Measurements from ENCODE around the gene TTC7B.

The TTC7B gene

DNA sequence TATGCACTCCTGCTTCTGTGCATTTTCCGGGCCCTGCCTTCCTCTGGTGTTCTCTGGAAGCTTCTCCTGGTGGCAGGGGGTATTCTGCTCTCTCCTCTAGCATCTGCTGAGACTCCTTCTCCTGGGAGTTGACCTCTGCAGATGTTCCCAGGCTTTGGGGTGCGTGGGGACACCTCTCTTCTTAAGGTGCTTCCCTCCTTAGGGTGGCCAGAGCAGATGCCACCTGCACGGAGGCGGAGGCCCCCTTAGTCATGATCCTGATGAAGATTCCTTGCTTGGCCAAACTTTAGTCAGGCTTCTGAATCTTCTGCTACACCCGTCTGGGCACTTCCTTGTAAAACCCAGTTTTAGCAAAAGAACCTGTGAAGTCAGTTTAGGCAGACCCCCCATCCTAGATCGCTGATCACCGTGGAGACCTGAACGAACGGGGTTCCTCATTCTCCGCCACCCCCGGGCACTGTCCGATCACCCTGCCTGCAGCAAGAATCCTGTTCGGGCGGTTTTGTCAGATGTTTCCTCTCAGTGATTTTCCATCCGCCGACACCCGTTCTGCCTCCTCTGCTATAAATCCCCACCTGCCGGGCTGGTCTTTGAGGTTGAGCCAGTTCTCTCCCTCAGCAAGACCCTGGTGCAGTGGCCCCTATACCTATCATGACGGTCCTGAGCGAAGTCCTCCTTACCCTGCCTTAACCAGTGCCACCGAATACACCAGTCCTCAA is 307.5 kb downstream of the TTC7B start:
- no peak for DNase-seq (ENCODE audit: low read depth)

DNA sequence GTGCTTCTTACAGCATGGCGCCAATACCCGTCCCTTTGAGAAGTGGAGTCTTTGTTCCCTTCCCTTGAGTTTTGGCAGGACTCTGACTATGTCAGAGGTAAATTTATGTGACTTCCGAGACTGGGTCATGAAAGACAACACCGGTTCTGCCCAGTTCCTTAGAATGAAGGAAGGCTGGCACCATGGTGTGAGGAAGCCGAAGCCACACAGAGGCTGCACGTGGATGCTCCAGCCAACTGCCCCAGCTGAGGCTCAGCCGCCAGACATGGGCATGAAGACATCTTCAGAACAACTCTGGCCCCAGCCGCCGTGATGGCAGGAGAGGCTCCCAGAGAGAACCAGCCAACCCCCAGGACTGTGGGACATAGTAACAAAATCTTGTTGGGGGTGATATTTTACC is 308.2 kb downstream of the TTC7B start:
- DNase-seq (ENCODE audit: low read depth) = no peak

DNA sequence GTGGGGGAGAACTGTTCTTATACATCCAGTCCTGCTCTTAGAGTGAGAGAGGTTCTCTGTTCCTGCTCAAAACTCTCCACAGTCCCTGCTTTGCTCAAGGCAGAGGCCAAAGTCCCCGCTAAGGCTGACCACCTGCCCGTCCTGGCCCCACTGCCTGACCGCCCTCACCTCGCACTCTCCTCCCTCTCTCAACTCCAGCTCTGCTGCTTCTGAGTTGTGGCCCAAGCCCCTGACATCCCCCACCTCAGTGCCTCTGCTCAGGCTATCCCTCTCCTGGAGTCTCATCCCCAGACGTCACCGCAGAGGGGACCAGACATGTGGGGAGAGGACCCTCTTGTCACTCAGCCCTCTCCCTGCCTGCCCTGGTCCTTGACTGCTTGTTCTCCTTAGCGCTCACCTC is 308.8 kb downstream of the TTC7B start:
- no peak for DNase-seq (ENCODE audit: low read depth)

DNA sequence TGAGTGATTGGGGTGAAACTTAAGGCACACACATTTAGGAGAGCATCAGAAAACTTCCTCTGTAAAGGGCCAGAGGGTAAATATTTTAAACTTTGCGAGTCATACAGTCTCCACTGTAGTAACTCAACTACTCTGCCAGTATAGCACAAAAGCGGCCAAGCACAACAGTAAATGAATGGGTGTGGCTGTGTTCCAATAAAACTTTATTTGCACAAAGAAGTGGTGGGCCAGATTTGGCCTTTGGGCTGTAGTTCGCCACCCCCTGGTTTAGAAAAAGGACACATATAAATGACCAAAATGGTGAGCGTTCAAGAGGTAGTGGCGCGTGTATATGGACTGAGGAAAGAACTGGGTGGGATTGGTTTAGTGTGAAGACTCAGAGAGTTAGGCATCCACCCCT is 309.5 kb downstream of the TTC7B start:
- DNase-seq (ENCODE audit: low read depth) = no peak

DNA sequence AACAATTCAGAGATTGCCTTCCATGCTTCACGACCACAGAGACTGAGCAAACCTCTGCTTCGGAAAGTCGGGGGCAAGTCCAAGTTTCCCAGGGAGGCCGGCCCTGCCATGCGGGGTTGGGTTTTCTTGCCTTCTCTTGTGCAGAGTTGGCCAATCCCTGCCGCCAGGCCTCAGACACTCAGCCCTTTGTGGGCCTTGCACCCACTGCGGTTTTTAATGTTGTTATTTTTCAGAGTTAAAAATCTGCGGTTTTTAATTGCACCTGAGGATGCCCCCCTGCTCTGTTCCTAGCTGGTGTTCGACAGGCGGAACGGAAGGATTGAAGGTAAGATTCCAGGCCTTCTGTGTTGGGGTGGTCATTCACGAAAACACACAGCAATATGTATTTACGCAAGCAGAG is 310.7 kb downstream of the TTC7B start:
- no peak for DNase-seq (ENCODE audit: low read depth)

DNA sequence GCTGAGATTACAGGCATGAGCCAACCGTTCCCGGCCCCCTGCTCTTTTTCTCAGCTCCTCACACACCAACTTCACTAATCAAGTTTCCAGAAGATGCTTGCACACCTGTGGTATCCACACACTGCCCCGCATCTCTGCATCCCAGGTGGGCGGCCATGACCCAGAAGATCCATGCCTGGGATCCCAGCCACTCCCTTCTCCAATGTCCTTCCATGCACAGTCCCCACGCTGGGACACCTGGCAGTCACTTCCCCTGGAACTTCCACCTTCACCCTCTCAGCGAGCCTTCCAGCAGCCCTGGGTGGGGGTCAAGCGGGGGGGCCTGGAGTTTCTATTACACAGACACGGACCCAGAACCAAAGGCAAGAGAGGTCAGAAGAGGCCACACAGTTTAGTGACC is 311.6 kb downstream of the TTC7B start:
- no peak for DNase-seq (ENCODE audit: low read depth)

DNA sequence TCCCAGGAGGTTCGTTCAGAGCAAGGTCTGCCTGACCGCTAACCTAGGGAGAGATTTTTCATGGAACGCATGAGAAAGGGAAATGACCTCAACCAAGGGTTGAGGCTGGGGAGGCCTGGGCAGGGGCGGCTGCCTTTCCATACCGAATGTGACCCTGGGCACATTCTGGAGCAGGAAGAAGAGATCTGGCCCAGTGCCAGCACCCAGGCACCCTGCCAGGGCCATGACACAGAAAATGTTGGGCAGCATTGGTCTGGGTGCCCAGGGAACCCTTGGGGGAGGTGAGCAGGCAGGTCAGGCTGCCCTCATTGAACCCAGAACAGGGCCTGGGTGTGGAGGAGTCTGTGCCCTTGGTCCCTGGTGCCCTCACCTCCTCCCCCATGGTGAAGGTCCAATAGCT is 312.6 kb downstream of the TTC7B start:
- DNase-seq (ENCODE audit: low read depth) = no peak

DNA sequence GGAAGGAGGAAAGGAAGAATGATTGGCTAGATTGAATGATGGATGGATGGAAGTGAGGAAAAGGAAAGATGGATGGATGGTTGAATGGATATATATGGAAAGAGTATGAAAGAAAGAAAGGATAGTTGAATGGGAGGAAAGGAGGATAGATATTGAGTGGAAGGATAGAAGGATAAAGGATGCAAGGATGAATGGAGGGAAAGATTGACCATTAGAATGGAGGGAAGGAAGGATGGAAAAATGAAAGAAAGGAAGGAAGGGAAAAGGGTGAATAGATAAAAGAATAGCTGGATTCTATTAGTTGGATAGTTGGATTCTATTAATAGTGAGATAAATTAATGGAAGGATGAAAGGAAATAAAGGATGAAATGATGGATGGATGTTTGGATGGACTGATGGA is 313.5 kb downstream of the TTC7B start:
- DNase-seq (ENCODE audit: low read depth) = no peak

DNA sequence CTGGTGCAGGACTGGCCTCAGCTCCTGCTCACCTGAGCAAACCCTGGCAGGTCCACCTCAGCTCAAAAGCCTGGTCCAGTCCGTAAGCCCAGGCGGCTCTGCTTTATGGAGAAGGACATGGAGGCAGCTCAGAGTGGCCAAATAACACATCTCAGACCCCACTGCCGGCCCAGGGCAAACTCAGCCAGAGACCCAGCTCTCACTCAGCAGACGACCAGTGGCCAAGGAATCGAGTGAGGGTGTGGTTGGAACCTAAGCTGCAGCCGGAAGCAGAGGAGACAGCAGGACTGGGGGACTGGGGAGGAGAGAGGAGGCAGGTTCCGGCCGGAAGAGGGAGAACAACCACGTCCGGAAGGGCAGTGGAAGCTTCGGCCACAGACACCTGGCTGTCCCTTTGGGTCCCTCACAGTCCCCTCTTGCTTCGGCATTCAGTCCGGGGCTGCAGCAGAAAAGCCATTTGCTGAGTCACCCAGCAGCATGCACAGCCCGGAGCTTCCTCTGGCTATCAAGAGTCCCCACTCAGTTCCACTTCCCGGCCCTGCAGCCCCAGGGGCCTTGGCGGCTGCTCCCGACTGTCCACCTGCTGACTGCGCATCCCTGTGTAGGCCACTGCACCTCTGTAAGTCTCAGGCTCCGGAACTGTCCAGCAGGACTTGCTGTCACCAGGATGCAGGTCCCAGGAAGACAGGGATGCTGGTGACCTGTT is 315.4 kb downstream of the TTC7B start:
- no peak for DNase-seq (ENCODE audit: low read depth)

DNA sequence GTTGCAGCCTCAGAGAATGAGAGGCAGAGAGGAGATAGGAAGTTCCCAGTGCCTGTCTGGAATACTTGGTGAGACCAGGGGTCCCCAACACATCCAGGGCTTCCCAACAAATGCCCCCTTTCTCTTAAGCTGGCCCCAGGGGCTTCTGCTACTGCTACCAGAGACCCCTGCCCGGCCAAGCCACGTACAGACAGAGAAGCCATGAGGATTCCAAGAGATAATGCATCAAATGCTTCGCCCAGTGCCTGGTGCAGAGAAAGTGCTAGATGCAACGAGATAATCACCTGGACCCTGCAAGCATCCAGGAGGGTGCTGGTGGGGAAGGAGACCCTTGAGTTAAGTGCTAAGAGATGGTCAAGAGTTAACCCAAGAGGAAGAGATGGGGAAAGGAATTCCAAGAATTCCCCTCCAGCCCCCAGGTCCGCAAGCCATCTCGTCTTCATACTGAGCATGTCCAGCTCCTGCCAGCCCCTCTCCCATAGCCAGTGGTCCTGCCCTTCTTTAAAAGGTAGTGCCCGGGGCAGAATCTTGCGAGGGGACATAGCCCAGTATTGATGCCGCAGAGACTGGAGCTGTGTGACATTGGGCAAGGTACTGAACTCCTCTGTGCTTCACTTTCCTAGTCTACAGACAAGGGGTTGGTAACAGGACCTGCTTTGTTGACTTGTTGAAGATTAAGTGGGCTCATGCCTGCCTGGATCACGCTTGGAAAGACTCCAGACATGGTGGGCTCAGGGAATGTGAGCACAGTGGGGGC is 316.1 kb downstream of the TTC7B start:
- DNase-seq (ENCODE audit: low read depth) = no peak

DNA sequence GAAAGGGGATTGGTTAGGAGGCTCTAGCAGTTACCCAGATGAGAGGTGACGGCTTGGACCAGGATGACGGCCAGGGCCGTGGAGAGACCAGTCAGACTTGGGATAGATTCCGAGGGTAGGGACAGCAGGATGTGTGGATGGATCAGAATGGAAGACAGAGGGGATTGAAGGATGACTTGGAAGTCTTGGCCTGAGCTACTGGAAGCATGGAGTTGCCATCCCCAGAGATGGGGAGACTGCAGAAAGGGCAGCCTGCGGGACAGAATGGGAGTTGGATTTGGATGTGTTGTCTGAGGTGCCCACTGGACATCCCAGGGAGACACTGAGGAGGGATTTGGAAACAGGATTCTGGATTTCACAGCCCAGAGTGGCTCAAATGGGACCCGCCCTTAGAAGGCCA is 317.1 kb downstream of the TTC7B start:
- no peak for DNase-seq (ENCODE audit: low read depth)

DNA sequence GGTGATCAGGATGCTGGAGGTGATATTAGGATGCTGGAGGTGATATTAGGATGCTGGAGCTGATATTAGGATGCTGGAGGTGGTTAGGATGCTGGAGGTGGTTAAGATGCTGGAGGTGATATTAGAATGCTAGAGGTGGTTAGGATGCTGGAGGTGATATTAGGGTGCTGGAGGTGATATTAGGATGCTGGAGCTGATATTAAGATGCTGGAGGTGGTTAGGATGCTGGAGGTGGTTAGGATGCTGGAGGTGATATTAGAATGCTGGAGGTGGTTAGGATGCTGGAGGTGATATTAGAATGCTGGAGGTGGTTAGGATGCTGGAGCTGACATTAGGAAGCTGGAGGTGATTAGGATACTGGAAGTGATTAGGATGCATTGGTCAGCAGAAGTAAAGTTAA is 318.0 kb downstream of the TTC7B start:
- DNase-seq (ENCODE audit: low read depth) = no peak

DNA sequence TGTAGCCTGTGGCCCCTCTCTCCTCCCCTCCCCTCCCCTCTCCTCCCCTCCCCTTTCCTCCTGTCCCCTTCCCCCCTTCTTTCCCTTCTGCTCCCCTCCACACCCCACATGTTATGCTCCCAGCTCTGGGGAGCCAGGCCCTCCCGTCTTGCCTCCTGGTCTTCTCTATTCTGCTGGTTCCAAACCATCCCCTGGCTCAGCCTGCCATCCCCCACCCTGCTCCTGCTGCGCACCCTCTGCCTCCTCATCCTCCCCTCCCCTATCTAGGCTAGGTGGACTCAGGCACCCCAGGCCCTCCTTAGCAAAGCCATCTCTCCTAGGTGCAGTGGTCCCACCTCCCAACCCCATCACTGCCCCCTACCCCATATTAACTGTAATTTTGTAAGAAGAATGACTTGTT is 319.9 kb downstream of the TTC7B start:
- DNase-seq (ENCODE audit: low read depth) = no peak

DNA sequence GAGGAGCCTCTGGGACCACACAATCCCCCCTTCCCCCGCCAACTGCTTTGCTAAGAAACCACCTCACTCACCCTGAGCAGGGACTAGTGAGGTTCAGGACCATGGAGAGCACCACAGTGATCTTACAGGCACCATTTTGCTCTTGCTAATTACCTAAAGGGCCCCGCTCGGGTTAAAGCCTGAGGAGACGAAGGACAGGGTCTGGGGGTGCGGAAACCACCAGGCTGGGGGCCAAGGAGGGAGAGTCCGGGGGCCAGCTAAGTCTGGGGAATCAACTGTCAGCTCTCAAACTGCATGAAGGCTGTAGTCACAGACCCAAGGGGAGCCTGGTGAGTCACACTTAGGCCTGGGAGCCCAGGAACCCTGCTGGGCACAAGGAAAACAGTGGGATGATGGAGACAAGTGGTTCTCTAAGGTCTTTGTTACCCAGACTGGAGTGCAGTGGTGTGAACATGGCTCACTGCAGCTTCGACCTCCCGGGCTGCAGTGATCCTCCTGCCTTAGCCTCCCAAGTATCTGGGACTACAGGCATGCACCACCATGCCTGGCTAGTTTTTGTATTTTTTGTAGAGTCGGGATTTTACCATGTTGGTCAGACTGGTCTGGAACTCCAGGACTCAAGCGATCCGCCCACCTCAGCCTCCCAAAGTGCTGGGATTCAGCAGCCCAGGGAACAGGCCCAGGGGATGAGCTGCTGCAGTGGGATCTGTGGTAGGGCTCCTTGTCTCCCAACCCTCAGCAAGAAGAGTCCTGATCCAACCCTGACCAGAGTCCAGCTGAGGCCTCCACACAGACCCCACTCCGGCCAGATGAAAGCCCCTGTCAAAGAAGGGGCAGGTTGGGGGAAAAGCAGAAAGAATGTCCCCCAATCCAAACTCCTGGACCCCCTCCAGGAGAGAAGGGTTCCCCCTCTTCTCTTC is 320.6 kb downstream of the TTC7B start:
- DNase-seq (ENCODE audit: low read depth) = peak; percentile 25

DNA sequence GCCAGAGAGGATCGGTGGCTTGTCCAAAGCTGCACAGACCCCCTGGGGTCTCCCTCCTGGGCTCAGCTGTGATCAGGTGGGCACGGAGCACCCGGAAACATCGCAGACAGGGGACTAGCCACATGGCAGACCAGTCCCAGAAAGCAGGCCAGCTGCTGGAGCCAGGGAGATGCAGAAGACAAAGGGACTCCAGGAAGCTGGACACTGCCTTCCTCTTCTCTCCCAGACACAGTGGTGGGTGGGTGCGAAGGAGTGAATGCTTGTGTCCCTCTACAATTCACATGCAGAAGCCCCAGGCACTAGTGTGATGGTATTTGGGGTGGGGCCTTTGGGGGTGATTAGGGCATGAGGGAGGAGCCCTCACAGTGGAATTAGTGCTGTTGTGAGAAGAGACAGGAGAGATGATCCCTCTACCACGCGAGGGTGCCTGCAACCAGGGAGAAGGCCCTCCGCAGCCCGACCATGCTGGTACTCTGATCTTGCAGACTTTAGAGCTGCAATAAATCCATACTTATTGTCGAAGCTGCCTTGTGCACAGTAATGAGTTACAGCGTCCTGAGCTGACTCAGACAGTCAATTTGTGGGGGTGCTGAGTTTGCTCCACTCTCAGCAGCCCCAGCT is 324.2 kb downstream of the TTC7B start:
- no peak for DNase-seq (ENCODE audit: low read depth)

DNA sequence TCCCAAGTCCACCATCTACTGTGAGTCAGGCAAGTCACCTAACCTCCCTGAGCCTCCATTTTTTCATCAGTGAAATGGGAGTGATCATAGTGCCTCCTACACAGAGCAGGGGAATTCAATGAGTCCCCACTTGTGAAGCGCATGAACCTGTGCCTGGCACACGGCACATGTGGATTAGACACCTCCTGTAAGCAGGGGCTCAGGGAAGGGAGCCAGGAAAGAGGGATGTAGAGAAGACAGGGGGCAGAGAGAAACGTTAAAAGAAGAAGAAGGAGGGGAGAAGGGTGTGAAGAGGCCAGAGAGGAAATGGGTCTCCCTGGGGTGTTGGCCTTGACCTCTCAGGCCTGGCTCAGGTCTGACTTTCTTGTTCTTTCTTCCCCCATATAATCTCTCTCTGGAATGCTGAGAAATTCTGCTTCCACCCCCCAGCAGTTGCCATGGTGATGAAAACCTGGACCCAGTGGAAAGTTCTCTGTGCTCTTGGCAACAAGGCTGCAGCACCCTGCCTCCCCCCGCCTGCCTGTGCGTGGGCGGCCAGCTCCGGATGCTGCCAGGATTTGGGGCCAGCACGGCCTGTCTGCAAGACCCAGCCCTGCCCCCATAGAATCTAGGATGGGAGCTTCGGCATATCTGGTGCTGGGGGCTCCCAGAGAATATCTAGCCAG is 324.9 kb downstream of the TTC7B start:
- DNase-seq (ENCODE audit: low read depth) = no peak

DNA sequence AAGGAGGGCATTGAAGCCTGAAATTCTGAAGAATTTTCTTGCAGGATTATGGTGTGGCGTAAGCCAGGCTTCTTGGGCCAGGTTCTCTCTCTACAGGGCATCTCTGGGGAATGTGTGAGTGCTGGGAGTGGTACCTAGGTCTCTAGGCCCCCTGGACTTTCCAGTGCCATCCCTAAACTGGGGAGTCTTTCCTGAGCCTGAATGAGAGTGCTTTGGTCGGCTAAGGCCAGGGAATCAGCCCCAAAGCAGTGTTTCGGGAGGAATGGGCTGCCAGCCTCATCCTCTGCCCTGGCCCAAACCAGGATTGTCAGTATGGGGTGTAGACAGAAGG is 325.5 kb downstream of the TTC7B start:
- no peak for DNase-seq (ENCODE audit: low read depth)

DNA sequence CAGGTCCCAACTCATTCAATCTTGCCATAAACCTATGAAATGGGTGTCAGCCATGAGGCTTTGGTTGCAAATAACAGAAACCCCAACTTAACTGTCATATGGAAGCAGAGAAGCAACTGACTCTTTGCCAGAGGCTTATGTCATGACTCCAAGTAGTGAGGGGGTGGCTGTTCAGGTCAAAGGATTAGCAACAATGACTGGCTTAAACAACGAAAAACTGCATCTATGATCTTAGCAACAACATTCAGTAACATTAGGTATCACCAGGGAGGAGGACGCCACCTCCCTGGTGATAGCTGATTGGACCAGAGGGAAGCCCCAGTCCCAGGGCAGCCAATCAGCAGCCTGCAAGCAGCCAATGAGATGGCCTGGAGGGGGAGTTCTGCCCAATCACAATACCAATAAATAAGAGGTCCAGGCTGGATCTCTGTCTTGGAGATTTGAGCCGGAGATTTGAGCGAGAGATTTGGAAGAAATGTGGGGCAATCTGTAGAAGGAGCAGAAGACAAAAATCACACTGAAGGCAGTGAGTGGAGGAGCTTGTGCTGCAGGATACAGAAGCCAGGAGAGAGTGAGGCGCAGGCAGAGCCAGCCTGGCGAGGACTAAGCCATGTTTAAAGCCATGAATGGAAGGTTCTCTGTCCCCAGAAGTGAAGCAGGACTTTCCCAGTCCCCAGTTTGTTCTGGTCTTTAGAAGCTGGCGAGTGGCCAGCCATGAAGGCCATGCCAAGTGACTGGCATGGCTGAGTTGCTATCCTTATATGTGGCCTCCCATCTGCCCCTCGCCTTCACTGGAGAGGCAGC is 326.1 kb downstream of the TTC7B start:
- DNase-seq (ENCODE audit: low read depth) = no peak

DNA sequence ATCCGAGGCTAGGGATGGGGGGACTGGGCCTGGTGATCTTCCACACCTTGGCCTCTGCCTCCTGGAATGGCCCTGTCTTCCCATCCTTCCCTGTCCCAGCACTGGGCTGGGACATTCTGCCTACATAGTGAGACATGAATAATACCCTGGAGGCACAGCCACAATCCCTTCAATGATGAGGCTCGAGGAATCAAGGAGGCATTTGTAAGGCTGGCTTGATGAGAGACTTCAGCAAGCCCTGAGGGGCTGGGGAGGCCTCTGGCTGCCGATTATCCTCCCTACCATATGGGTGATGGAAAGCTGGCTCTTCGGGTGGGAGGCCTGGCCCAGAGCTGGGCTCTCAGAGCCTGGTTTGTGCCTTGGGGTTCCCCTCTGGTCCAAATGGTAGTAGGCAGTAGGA is 326.9 kb downstream of the TTC7B start:
- no peak for DNase-seq (ENCODE audit: low read depth)

DNA sequence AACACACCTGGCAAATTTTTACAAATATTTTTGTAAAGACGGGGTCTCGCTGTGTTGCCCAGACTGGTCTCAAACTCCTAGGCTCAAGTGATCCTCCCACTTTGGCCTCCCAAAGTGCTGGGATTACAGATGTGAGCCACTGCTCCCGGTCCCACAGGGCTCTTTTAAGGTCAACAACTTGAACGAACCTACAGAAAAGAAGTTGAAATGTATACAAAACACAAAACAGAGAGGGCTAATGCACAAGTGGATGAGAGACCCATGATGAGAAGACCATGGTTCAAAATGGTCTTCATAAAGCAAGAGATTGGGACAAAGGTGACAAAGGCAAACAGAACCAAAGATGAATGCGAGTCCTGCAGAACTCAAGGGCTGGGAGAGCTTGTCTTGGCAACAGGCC is 328.0 kb downstream of the TTC7B start:
- no peak for DNase-seq (ENCODE audit: low read depth)

Measured in activated T-cell treated with anti-CD3 and anti-CD28 coated beads for 1 hour (primary cell).